HEK293T (cell line): ENCODE results near the gene GPATCH8.

Experiments
- BHLHE40 ChIP-seq: fragments of 450-650 bp; IDR thresholded peaks from 2 replicates; pipeline ENCODE4 v1.6.1; 2016; ENCODE audit warnings: mild to moderate bottlenecking, moderate library complexity, borderline replicate concordance
- SUZ12 ChIP-seq: fragments of 450-650 bp; IDR thresholded peaks from 2 replicates; pipeline ENCODE4 v1.6.1; 2016; ENCODE audit warnings: mild to moderate bottlenecking
- ZNF384 ChIP-seq: fragments of 450-650 bp; IDR thresholded peaks from 2 replicates; pipeline ENCODE4 v1.6.1; 2016

DNA sequence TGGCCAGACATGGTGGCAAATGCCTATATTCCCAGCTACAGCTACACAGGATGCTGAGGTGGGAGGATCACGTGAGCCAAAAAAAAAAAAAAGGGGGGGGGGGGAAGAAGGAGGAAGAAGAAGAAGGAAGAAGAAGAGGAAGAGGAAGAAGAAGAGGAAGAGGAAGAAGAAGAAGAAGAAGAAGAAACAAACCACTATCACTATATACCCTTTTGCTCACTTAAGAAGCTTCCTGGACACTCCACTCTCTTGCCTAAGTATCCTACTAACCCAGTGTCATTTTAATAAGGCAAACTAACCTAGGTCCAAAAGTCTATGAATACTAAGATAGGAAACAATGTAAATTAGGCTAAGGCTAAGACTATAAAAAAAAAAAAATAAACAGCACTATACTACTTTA is 54.8 kb downstream of the GPATCH8 start:
- TF ChIP-seq BHLHE40 (no peak), SUZ12 (no peak), ZNF384 (no peak)
